WERI-Rb-1 (cell line): Measurements from ENCODE around the gene ANKS1A.

Experiments used
- DNase-seq: peaks from one replicate; pipeline ENCODE4 v3.0.0-alpha.2; 2020
- H3K27ac ChIP-seq: fragments of 250-450 bp; sonication (Bioruptor Pico); 2 replicates; pipeline ENCODE4 v1.5.1; 2020; ENCODE audit warnings: mild to moderate bottlenecking, moderate library complexity
- H3K27me3 ChIP-seq: fragments of 250-450 bp; sonication (Bioruptor Pico); 2 replicates; pipeline ENCODE4 v1.5.1; 2021; ENCODE audit warnings: mild to moderate bottlenecking, low read depth, moderate library complexity; ENCODE audit not compliant: insufficient read depth, severe bottlenecking
- H3K36me3 ChIP-seq: fragments of 250-450 bp; sonication (Bioruptor Pico); 2 replicates; pipeline ENCODE4 v1.5.1; 2020; ENCODE audit warnings: mild to moderate bottlenecking, moderate library complexity
- H3K4me3 ChIP-seq: 2 replicates; pipeline ENCODE4 v1.5.1; 2011; ENCODE audit warnings: low read depth, mild to moderate bottlenecking, control low read depth, low read length
- H3K9me3 ChIP-seq: fragments of 250-450 bp; sonication (Bioruptor Pico); 2 replicates; pipeline ENCODE4 v1.5.1; 2021; ENCODE audit warnings: mild to moderate bottlenecking, moderate library complexity; ENCODE audit not compliant: severe bottlenecking
- CTCF ChIP-seq: IDR thresholded peaks from 2 replicates; pipeline ENCODE4 v1.5.1; 2011; ENCODE audit warnings: low read depth, mild to moderate bottlenecking, control low read depth, inconsistent platforms, low read length

Gene ANKS1A

GRCh38 chr6:35079311-35080000 is 190.4 kb downstream of the ANKS1A start:
- Histone ChIP-seq H3K36me3 (peaks cover 62% of the 10 kb centered on the region), H3K4me3 (no peak overlapping the region), H3K9me3 (no peaks in the 10 kb centered on the region), H3K27me3 (no peaks in the 10 kb centered on the region), H3K27ac (no peak overlapping the region)
- no peak for DNase-seq
- no peak for TF ChIP-seq CTCF

DNA sequence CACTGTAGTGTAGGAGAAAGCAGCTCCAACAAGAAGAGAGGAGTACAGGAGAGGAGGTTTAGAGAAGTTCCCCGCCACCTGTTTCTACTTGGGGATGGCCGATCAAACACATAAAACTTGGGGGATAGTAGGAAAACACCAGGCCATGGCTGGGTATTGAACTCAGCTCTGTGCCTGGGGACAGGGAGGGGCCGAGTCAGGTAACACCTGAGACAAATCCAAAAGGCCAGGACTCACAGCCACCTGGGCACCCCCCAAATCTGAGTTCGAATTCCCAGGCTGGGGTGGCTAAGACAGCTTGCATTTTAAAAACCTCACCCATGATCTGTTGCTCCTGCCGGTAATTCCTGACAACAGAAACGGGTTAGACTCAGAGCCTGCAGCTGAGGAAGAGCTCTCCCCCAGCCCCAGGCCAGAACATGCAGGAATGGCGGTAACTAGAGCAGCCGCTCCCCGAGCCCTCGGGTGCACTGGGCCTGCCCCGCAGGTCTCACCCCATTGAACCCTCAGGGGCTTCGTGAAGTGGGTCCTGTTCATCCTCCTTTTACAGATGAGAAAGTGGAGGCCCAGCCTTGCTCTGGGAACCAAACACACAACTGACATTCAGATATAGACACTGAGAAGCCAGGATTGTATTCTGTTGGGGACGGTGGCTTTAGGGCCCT is 191.1 kb downstream of the ANKS1A start:
- no peak for TF ChIP-seq CTCF
- Histone ChIP-seq H3K4me3 (no peak overlapping the region), H3K27ac (no peak overlapping the region), H3K9me3 (no peaks in the 10 kb centered on the region), H3K36me3 (peaks cover 68% of the 10 kb centered on the region), H3K27me3 (no peaks in the 10 kb centered on the region)
- DNase-seq = no peak

GRCh38 chr6:35080821-35081425 is 191.9 kb downstream of the ANKS1A start:
- TF ChIP-seq CTCF = peak; percentile 48; the same call in 1 of the 2 replicates
- Histone ChIP-seq H3K27me3 (no peaks in the 10 kb centered on the region), H3K4me3 (no peak overlapping the region), H3K36me3 (peaks cover 75% of the 10 kb centered on the region), H3K9me3 (no peaks in the 10 kb centered on the region), H3K27ac (no peak overlapping the region)
- no peak for DNase-seq

DNA sequence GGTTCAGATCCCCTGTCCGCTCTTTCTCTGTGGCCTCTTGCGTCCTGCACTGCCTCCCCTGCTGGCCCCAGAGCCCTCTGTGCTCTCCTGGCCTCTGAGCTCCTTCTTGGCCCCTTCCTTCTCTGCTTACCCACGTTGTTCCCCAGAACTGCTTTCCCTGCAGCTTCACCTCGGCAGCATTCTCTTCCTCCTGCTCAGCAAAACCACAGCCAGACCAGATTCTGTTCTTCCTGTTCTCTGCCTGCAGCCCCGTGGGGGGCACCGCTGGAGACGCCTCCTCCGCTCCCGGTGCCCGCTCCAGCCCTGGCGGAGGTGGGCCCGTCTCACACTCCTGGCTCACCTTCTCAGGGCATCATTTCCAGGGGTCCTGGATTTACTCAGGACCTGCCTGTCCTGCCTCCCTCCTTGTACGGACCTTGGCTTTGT is 192.4 kb downstream of the ANKS1A start:
- H3K27me3 ChIP-seq = no peaks in the 10 kb centered on the region
- H3K27ac ChIP-seq = no peak overlapping the region
- no peaks in the 10 kb centered on the region for H3K9me3 ChIP-seq
- no peak for TF ChIP-seq CTCF
- no peak for DNase-seq
- H3K36me3 ChIP-seq = peaks cover 78% of the 10 kb centered on the region
- no peak overlapping the region for H3K4me3 ChIP-seq

- TF ChIP-seq CTCF = no peak
- peaks cover 85% of the 10 kb centered on the region for H3K36me3 ChIP-seq
- no peak overlapping the region for H3K4me3 ChIP-seq
- DNase-seq = no peak
- H3K27me3 ChIP-seq = no peaks in the 10 kb centered on the region
- no peak overlapping the region for H3K27ac ChIP-seq
- no peaks in the 10 kb centered on the region for H3K9me3 ChIP-seq
Observed at GRCh38 chr6:35082046-35082732, 193.1 kb downstream of the ANKS1A start.
